ENCODE measurements around the gene TMED1. TPM values are rescaled to one million over a fixed set of nuclear protein-coding genes. Genes with fewer than 3 reads are reported as not detected.

TMED1 gene
- total and polyA plus RNA-seq, 10 donors: 13.1 to 30.5 (median 19.3) TPM

- no peak for DNase-seq
- Histone ChIP-seq H3K27me3 (replicated peaks in 1 of 7) (no peaks in the 10 kb centered on the region), H3K9me3 (no peaks in the 10 kb centered on the region), H3K4me3 (no peak overlapping the region), H3K36me3 (peaks cover 0 to 22% (median 0%) of the 10 kb centered on the region in 6 donors), H3K4me1 (peaks cover 0 to 50% (median 30%) of the 10 kb centered on the region in 6 donors), H3K27ac (no peak overlapping the region)
- whole genome bisulfite sequencing, 5 donors: 78 to 95% (median 86%) methylated on average over 10 of the region's 10 CpGs
- intact Hi-C loops (cut with DNase I; ENCODE audit: low total_unique reads): no loop called here
- TF ChIP-seq CTCF (IDR thresholded peaks at IDR 0.05 in 8 of 11, conservative IDR thresholded peaks at IDR 0.05 in 3 of 11) (no peak), POLR2A (IDR thresholded peaks at IDR 0.05) (no peak), POLR2AphosphoS5 (IDR thresholded peaks at IDR 0.05) (no peak)
Observed at GRCh38 chr19:10866495-10866894, 30.5 kb upstream of the TMED1 start.

DNA sequence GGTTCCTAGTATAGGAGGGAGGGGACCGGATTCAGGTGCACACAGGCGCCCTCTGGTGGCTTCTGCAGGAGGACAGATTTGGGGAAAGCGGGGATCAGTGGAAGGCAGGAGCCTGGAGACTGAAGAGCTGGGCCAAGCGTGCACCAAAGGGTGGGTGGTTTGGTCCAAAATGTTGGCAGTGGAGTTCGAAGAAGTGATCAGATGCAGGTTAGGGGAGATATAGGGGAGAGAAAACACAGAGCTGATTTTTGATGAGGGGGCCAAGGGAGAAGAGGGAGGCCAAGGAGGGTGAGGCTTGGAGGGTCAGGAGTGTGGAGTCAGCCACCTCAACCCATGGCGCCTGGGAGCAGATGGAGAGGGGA lies 28.5 kb upstream of the TMED1 start:
- DNase-seq: peak; percentile 92
- intact Hi-C loops (cut with DNase I; ENCODE audit: low total_unique reads): loop anchor here (5.0 kb wide), 1 partner anchor 147 kb away; the partner anchor contains the start of gene DNM2
- Histone ChIP-seq H3K27ac (peak overlapping the region in 3 of 8 donors; percentile 19 to 62 (median 50)), H3K4me3 (peak overlapping the region in 1 of 8 donors; percentile 34), H3K27me3 (replicated peaks in 1 of 7) (no peaks in the 10 kb centered on the region), H3K4me1 (peaks cover 0 to 46% (median 18%) of the 10 kb centered on the region in 6 donors), H3K36me3 (peaks cover 0 to 25% (median 0%) of the 10 kb centered on the region in 6 donors), H3K9me3 (no peaks in the 10 kb centered on the region)
- TF ChIP-seq POLR2AphosphoS5 (IDR thresholded peaks at IDR 0.05) (peak in 1 of 3 donors; percentile 39), CTCF (IDR thresholded peaks at IDR 0.05 in 8 of 11, conservative IDR thresholded peaks at IDR 0.05 in 3 of 11) (peak; percentile 76 to 91 (median 87)), POLR2A (IDR thresholded peaks at IDR 0.05) (no peak)
- 11 to 24% (median 19%) methylated on average over 6 of the region's 6 CpGs for WGBS, 5 donors

- H3K4me3 ChIP-seq: no peak overlapping the region
- intact Hi-C loops (cut with DNase I; ENCODE audit: low total_unique reads): loop anchor here (5.0 kb wide), 1 partner anchor 146 kb away; the partner anchor contains the start of gene DNM2
Observed at GRCh38 chr19:10863107-10863717, 27.2 kb upstream of the TMED1 start.

More at GRCh38 chr19:10863107-10863717, 27.2 kb upstream of the TMED1 start:
- WGBS, 5 donors: 83 to 91% (median 85%) methylated on average over 18 of the region's 18 CpGs
- TF ChIP-seq POLR2A (IDR thresholded peaks at IDR 0.05) (no peak), POLR2AphosphoS5 (IDR thresholded peaks at IDR 0.05) (no peak), CTCF (IDR thresholded peaks at IDR 0.05 in 8 of 11, conservative IDR thresholded peaks at IDR 0.05 in 3 of 11) (no peak)
- no peak for DNase-seq
- H3K27me3 ChIP-seq (replicated peaks in 1 of 7): no peaks in the 10 kb centered on the region
- H3K4me1 ChIP-seq: peaks cover 0 to 37% (median 14%) of the 10 kb centered on the region in 6 donors
- H3K36me3 ChIP-seq: peaks cover 0 to 23% (median 0%) of the 10 kb centered on the region in 6 donors
- no peaks in the 10 kb centered on the region for H3K9me3 ChIP-seq
- peak overlapping the region in 1 of 8 donors; percentile 50 for H3K27ac ChIP-seq
